ENCODE results near the gene EPN2. TPM values are rescaled to one million over a fixed set of nuclear protein-coding genes. Genes with fewer than 3 reads are reported as not detected.

EPN2 gene
- total RNA-seq, 6 donors from 2014 or later = 26.3 to 64.5 (median 47.9) TPM

GRCh38 chr17:19264268-19264667, 27.1 kb downstream of the EPN2 start:
- WGBS, 2 donors = 21 to 43% methylated on average over 3 of the region's 3 CpGs
- H3K27me3 ChIP-seq = no peaks in the 10 kb centered on the region
- no peak for ATAC-seq (ENCODE audit: low FRiP score in 2 of 2)

GRCh38 chr17:19264681-19265080, 27.5 kb downstream of the EPN2 start:
- ATAC-seq (ENCODE audit: low FRiP score in 2 of 2) (no peak), DNase-seq (no peak)
- H3K4me1 ChIP-seq = peaks cover 70 to 90% (median 81%) of the 10 kb centered on the region in 4 donors
- H3K36me3 ChIP-seq = no peaks in the 10 kb centered on the region
- no peaks in the 10 kb centered on the region for H3K27me3 ChIP-seq
- 46 to 52% methylated on average over 6 of the region's 6 CpGs for WGBS, 2 donors
- H3K27ac ChIP-seq = peak overlapping the region; percentile 76 to 87 (median 78)
- TF ChIP-seq EP300 (IDR thresholded peaks at IDR 0.05) (no peak), POLR2A (IDR thresholded peaks at IDR 0.05) (no peak), POLR2AphosphoS5 (IDR thresholded peaks at IDR 0.05) (no peak)
- TF ChIP-seq, protein P1, sequence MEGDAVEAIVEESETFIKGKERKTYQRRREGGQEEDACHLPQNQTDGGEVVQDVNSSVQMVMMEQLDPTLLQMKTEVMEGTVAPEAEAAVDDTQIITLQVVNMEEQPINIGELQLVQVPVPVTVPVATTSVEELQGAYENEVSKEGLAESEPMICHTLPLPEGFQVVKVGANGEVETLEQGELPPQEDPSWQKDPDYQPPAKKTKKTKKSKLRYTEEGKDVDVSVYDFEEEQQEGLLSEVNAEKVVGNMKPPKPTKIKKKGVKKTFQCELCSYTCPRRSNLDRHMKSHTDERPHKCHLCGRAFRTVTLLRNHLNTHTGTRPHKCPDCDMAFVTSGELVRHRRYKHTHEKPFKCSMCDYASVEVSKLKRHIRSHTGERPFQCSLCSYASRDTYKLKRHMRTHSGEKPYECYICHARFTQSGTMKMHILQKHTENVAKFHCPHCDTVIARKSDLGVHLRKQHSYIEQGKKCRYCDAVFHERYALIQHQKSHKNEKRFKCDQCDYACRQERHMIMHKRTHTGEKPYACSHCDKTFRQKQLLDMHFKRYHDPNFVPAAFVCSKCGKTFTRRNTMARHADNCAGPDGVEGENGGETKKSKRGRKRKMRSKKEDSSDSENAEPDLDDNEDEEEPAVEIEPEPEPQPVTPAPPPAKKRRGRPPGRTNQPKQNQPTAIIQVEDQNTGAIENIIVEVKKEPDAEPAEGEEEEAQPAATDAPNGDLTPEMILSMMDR (IDR thresholded peaks at IDR 0.05) = no peak
- H3K4me3 ChIP-seq = no peak overlapping the region
- no peaks in the 10 kb centered on the region for H3K9me3 ChIP-seq

More at GRCh38 chr17:19264268-19264667, 27.1 kb downstream of the EPN2 start:
- DNase-seq = no peak
- no peak overlapping the region for H3K4me3 ChIP-seq
- H3K36me3 ChIP-seq = no peaks in the 10 kb centered on the region
- no peaks in the 10 kb centered on the region for H3K9me3 ChIP-seq
- peaks cover 66 to 86% (median 78%) of the 10 kb centered on the region in 4 donors for H3K4me1 ChIP-seq
- H3K27ac ChIP-seq = peak overlapping the region; percentile 76 to 87 (median 78)
- TF ChIP-seq EP300 (IDR thresholded peaks at IDR 0.05) = no peak
- no peak for TF ChIP-seq POLR2A (IDR thresholded peaks at IDR 0.05)
- TF ChIP-seq POLR2AphosphoS5 (IDR thresholded peaks at IDR 0.05) = no peak
- TF ChIP-seq, protein P1 (IDR thresholded peaks at IDR 0.05) = no peak

GRCh38 chr17:19265755-19266154, 28.6 kb downstream of the EPN2 start:
- no peak for DNase-seq
- Histone ChIP-seq H3K4me3 (no peak overlapping the region), H3K27ac (peak overlapping the region; percentile 76 to 87 (median 78)), H3K27me3 (no peaks in the 10 kb centered on the region), H3K9me3 (no peaks in the 10 kb centered on the region), H3K36me3 (no peaks in the 10 kb centered on the region), H3K4me1 (peaks cover 74 to 92% (median 82%) of the 10 kb centered on the region in 4 donors)
- TF ChIP-seq EP300 (IDR thresholded peaks at IDR 0.05) (no peak), POLR2A (IDR thresholded peaks at IDR 0.05) (no peak)
- TF ChIP-seq, protein P1 (IDR thresholded peaks at IDR 0.05) = no peak
- ATAC-seq (ENCODE audit: low FRiP score in 2 of 2) = no peak
- WGBS, 2 donors = 64 to 73% methylated on average over 6 of the region's 6 CpGs

DNA sequence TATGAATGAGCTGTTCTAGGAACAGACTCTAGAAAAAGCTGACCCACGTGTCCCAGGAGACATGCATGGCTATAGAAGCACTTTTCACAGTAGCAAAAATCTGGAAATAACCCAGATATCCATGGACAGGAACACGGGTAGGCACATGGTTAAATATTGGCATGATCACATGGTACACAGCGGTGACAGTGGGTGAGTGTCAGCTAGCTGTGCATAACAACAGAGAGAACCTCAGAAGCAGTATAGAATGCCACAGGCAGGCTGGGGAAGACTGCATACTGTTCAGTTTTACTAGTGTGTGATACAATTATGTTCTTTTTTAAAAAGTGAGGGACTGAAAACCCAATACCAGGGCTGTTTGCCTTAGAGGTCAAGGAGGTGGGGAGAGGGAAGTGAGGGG, 31.4 kb downstream of the EPN2 start:
- H3K27me3 ChIP-seq = no peaks in the 10 kb centered on the region
- H3K27ac ChIP-seq = peak overlapping the region; percentile 41 to 69 (median 56)
- no peak overlapping the region for H3K4me3 ChIP-seq
- peak in 1 of 2 donors; percentile 22 for ATAC-seq (ENCODE audit: low FRiP score in 2 of 2)
- no peaks in the 10 kb centered on the region for H3K36me3 ChIP-seq
- H3K9me3 ChIP-seq = no peaks in the 10 kb centered on the region
- no peak for DNase-seq
- peaks cover 58 to 75% (median 67%) of the 10 kb centered on the region in 4 donors for H3K4me1 ChIP-seq
- TF ChIP-seq POLR2AphosphoS5 (IDR thresholded peaks at IDR 0.05) (no peak), EP300 (IDR thresholded peaks at IDR 0.05) (no peak), POLR2A (IDR thresholded peaks at IDR 0.05) (no peak)
- TF ChIP-seq, protein P1 (IDR thresholded peaks at IDR 0.05) = no peak
- WGBS, 2 donors = 31 to 33% methylated on average over 3 of the region's 3 CpGs

DNA sequence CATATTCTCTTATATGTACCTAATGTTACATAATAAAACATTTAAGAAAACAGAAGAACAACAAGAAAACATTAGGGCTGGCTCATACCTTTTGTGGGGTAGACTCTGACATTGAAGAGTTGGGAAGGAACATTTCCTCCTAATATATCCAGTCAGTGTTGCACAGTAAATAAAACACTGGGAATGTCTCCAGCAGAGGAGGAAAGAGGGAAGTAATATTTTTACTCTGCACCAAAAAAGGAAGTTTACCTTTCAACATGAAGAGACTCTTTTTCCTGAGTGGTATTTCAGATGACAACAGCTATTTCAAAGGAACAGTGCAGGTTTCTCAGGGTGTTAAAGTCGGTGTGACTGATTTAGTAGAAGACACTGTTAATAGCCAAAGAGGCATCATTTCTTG, 31.9 kb downstream of the EPN2 start:
- H3K9me3 ChIP-seq = no peaks in the 10 kb centered on the region
- DNase-seq = no peak
- peak in 1 of 2 donors; percentile 11 for ATAC-seq (ENCODE audit: low FRiP score in 2 of 2)
- H3K27ac ChIP-seq = peak overlapping the region; percentile 41 to 69 (median 56)
- WGBS, 2 donors = 13 to 15% methylated on average over 1 of the region's 1 CpG
- peaks cover 53 to 70% (median 62%) of the 10 kb centered on the region in 4 donors for H3K4me1 ChIP-seq
- H3K36me3 ChIP-seq = peaks cover 0 to under 1% (median 0%) of the 10 kb centered on the region in 4 donors
- no peaks in the 10 kb centered on the region for H3K27me3 ChIP-seq
- TF ChIP-seq EP300 (IDR thresholded peaks at IDR 0.05) (no peak), POLR2AphosphoS5 (IDR thresholded peaks at IDR 0.05) (no peak), POLR2A (IDR thresholded peaks at IDR 0.05) (no peak)
- TF ChIP-seq, protein P1 (IDR thresholded peaks at IDR 0.05) = no peak
- H3K4me3 ChIP-seq = no peak overlapping the region
